Keratinocyte (primary cell): ENCODE measurements around the gene CGB7. TPM values are rescaled to one million over a fixed set of nuclear protein-coding genes. Genes with fewer than 3 reads are reported as not detected.

Experiments used
- DNase-seq: peaks from one replicate; pipeline ENCODE4 v3.0.0-alpha.2; 2011; ENCODE audit warnings: low read depth, missing footprints, low spot score
- FAIRE-seq: peaks from 2 replicates; lab custom pipeline; 2011; peaks lifted over from hg19 to GRCh38; lab: Jason Lieb, UNC
- H2AFZ ChIP-seq: 2 replicates; pipeline ENCODE4 v1.6.0; 2012; ENCODE audit warnings: low read length, control low read depth, inconsistent platforms; ENCODE audit not compliant: control insufficient read depth
- H3K27ac ChIP-seq: 2 replicates; pipeline ENCODE4 v1.5.1; 2011; ENCODE audit warnings: low read length; ENCODE audit not compliant: control insufficient read depth, insufficient read depth
- H3K27me3 ChIP-seq: 3 replicates; pipeline ENCODE4 v1.6.0; 2011; ENCODE audit warnings: low read length; ENCODE audit not compliant: control insufficient read depth, insufficient read depth; ENCODE audit errors: extremely low read depth
- H3K36me3 ChIP-seq, 2 experiments: 2 replicates in 1 of 2; 3 replicates in 1 of 2; pipeline ENCODE4 v1.5.1; 2011; ENCODE audit warnings: low read length in 2 of 2, mild to moderate bottlenecking in 1 of 2; ENCODE audit not compliant: control insufficient read depth in 2 of 2, insufficient read depth in 2 of 2; ENCODE audit errors: extremely low read depth in 1 of 2
- H3K4me1 ChIP-seq: 3 replicates; pipeline ENCODE4 v1.5.1; 2011; ENCODE audit warnings: low read length; ENCODE audit not compliant: control insufficient read depth, insufficient read depth; ENCODE audit errors: extremely low read depth
- H3K4me2 ChIP-seq: 3 replicates; pipeline ENCODE4 v1.6.0; 2011; ENCODE audit warnings: low read depth, low read length; ENCODE audit not compliant: control insufficient read depth, insufficient read depth; ENCODE audit errors: extremely low read depth
- H3K4me3 ChIP-seq, 3 experiments: fragments of 200-600 bp in 1 of 3; sonication (generic) in 1 of 3; 2 replicates in 2 of 3; 3 replicates in 1 of 3; pipeline ENCODE4 v1.5.1; 2011 to 2016; ENCODE audit warnings: low read length in 3 of 3, mild to moderate bottlenecking in 3 of 3, control low read depth in 2 of 3, inconsistent platforms in 1 of 3, low read depth in 1 of 3, mixed read lengths in 1 of 3, mixed run types in 1 of 3, moderate library complexity in 1 of 3; ENCODE audit not compliant: control insufficient read depth in 2 of 3, insufficient read depth in 2 of 3; ENCODE audit errors: extremely low read depth in 1 of 3
- H3K79me2 ChIP-seq: 2 replicates; pipeline ENCODE4 v1.6.0; 2012; ENCODE audit warnings: low read length; ENCODE audit not compliant: control insufficient read depth, insufficient read depth
- H3K9ac ChIP-seq: 3 replicates; pipeline ENCODE4 v1.6.0; 2011; ENCODE audit warnings: low read length; ENCODE audit not compliant: control insufficient read depth, insufficient read depth; ENCODE audit errors: extremely low read depth
- H3K9me1 ChIP-seq: 3 replicates; pipeline ENCODE4 v1.6.0; 2011; ENCODE audit warnings: low read length; ENCODE audit not compliant: control insufficient read depth, insufficient read depth; ENCODE audit errors: extremely low read depth
- H3K9me3 ChIP-seq: 2 replicates; pipeline ENCODE4 v1.5.1; 2012; ENCODE audit warnings: low read depth, low read length; ENCODE audit not compliant: control insufficient read depth
- H4K20me1 ChIP-seq: 3 replicates; pipeline ENCODE4 v1.6.0; 2011; ENCODE audit warnings: low read length; ENCODE audit not compliant: control insufficient read depth, insufficient read depth; ENCODE audit errors: extremely low read depth
- CTCF ChIP-seq, 3 experiments: IDR thresholded peaks in 1 of 3; conservative IDR thresholded peaks in 1 of 3; optimal IDR thresholded peaks in 1 of 3; 2 replicates in 2 of 3; 3 replicates in 1 of 3; pipeline versions ENCODE3 to v1.5.1; 2011; ENCODE audit warnings: low read length in 3 of 3, mild to moderate bottlenecking in 3 of 3, moderate library complexity in 2 of 3, control low read depth in 1 of 3, inconsistent platforms in 1 of 3; ENCODE audit not compliant: insufficient read depth in 2 of 3; ENCODE audit errors: extremely low read depth in 1 of 3
- EZH2 ChIP-seq: IDR thresholded peaks from one replicate; pipeline ENCODE4 v1.6.1; 2012; ENCODE audit warnings: inconsistent platforms, mild to moderate bottlenecking, low read length, moderate library complexity
- dilution Hi-C: fragments of 300-500 bp; cut with MboI; formaldehyde crosslinking; loops from one replicate; pipeline ENCODE4 v1.7.0; 2020; ENCODE audit warnings: low sequenced_read_pairs; ENCODE audit not compliant: extremely low pct_ligation_motif_present
- polyA plus RNA-seq, 5 experiments: library from polyadenylated mRNA; depleted of rRNA in 3 of 5; stranded (reverse) in 3 of 5; stranded (forward) in 1 of 5; unstranded in 1 of 5; fragments of >200 nt; gene quantifications; 1 replicate in 1 of 5; 2 replicates in 3 of 5; 3 replicates in 1 of 5; pipeline versions ENCODE4 v1.2.1 to v1.2.3, GENCODE V29; 2011 to 2012; ENCODE audit warnings: missing spikeins in 2 of 5, low read depth in 1 of 5, low replicate concordance in 1 of 5

CGB7 gene
- polyA plus RNA-seq, 1 donor (not counting 4 experiments of a cell fraction or from before 2014, with no cell fraction given) = 0.92 TPM

DNA sequence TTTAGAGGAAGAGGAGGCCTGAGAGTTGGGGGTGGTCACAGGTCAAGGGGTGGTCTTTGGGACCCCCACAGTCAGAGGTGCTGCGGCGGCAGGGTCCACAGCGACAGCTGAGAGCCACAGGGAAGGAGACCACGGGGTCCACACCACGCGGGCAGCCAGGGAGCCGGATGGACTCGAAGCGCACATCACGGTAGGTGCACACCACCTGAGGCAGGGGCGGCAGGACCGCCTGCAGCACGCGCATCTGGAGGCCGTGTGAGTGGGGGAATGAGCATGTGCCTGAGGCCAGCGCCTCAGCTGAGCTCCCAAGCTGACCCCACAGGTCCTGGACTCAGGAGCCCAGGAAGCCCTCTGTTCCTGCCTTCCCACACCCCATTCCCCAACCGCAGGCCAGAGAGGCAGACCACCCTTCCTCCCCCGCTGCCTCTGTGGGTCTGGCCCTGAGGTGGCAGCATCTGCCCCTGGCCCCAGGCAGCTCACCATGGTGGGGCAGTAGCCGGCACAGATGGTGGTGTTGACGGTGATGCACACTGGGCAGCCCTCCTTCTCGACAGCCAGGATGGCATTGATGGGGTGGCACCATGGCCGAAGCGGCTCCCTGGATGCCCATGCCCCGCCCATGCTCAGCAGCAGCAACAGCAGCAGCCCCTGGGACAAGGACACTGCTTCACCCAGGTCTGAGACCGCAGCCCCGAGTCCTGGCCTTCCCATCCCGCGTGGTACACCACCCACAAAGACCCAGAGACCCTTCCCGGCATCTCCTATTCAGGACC, 41.3 kb downstream of the CGB7 start:
- Histone ChIP-seq H4K20me1 (no peaks in the 10 kb centered on the region), H3K27me3 (peaks cover 11% of the 10 kb centered on the region), H3K4me1 (peaks cover 18% of the 10 kb centered on the region), H3K4me3 (no peak overlapping the region), H3K4me2 (no peak overlapping the region), H3K36me3 (peaks cover 6 to 18% of the 10 kb centered on the region in 2 experiments), H3K9ac (no peak overlapping the region), H3K79me2 (no peaks in the 10 kb centered on the region), H3K27ac (no peak overlapping the region), H3K9me1 (no peaks in the 10 kb centered on the region), H3K9me3 (no peaks in the 10 kb centered on the region), H2AFZ (no peak overlapping the region)
- FAIRE-seq = no peak
- no peak for TF ChIP-seq CTCF (optimal IDR thresholded peaks at IDR 0.05 in 1 of 3, IDR thresholded peaks at IDR 0.05 in 1 of 3, conservative IDR thresholded peaks at IDR 0.05 in 1 of 3; ENCODE audit: extremely low read depth in 1 of 3, insufficient read depth in 2 of 3, low read length in 3 of 3)
- TF ChIP-seq EZH2 = no peak
- DNase-seq = no peak
- dilution Hi-C loops = no loop called here

GRCh38 chr19:49014870-49015255, 42.7 kb downstream of the CGB7 start:
- H3K36me3 ChIP-seq = peaks cover 15 to 26% of the 10 kb centered on the region in 2 experiments

More at GRCh38 chr19:49014870-49015255, 42.7 kb downstream of the CGB7 start:
- no peaks in the 10 kb centered on the region for H3K9me3 ChIP-seq
- no peak overlapping the region for H3K4me2 ChIP-seq
- H3K4me1 ChIP-seq = peaks cover 18% of the 10 kb centered on the region
- H3K27me3 ChIP-seq = no peaks in the 10 kb centered on the region
- TF ChIP-seq CTCF (optimal IDR thresholded peaks at IDR 0.05 in 1 of 3, IDR thresholded peaks at IDR 0.05 in 1 of 3, conservative IDR thresholded peaks at IDR 0.05 in 1 of 3; ENCODE audit: extremely low read depth in 1 of 3, insufficient read depth in 2 of 3, low read length in 3 of 3) (no peak), EZH2 (no peak)
- H2AFZ ChIP-seq = no peak overlapping the region
- H4K20me1 ChIP-seq = no peaks in the 10 kb centered on the region
- dilution Hi-C loops = no loop called here
- H3K79me2 ChIP-seq = no peaks in the 10 kb centered on the region
- no peak overlapping the region for H3K9ac ChIP-seq
- H3K9me1 ChIP-seq = no peaks in the 10 kb centered on the region
- FAIRE-seq (no peak), DNase-seq (no peak)
- no peak overlapping the region for H3K4me3 ChIP-seq
- no peak overlapping the region for H3K27ac ChIP-seq
